Progenitor cell of endocrine pancreas (in vitro differentiated cells): ENCODE data around the gene ITGA8. TPM values are rescaled to one million over a fixed set of nuclear protein-coding genes. Genes with fewer than 3 reads are reported as not detected.

Experiments used
- DNase-seq: peaks from one replicate; pipeline ENCODE4 v3.0.0; 2021; ENCODE audit warnings: low spot score; ENCODE audit not compliant: unreplicated experiment
- H3K27ac Mint-ChIP-seq: 2 replicates; pipeline ENCODE4 v1.8.0; 2021; ENCODE audit warnings: mild to moderate bottlenecking, moderate library complexity, mixed read lengths
- H3K27me3 Mint-ChIP-seq: 2 replicates; pipeline ENCODE4 v1.8.0; 2021; ENCODE audit warnings: mixed read lengths
- H3K36me3 Mint-ChIP-seq: 2 replicates; pipeline ENCODE4 v1.8.0; 2022; ENCODE audit warnings: mixed read lengths; ENCODE audit not compliant: insufficient read depth
- H3K4me1 Mint-ChIP-seq: 2 replicates; pipeline ENCODE4 v1.8.0; 2021; ENCODE audit warnings: low read depth, mixed read lengths
- H3K4me3 Mint-ChIP-seq: 2 replicates; pipeline ENCODE4 v1.8.0; 2021; ENCODE audit warnings: low read depth, mild to moderate bottlenecking, moderate library complexity, mixed read lengths
- H3K9me3 Mint-ChIP-seq: 2 replicates; pipeline ENCODE4 v1.8.0; 2021; ENCODE audit warnings: low read depth, mixed read lengths
- CTCF ChIP-seq: fragments of 200-600 bp; sonication (generic); IDR thresholded peaks from one replicate; pipeline ENCODE4 v1.5.0; 2021; ENCODE audit warnings: antibody characterized with exemption, mild to moderate bottlenecking; ENCODE audit not compliant: unreplicated experiment
- total RNA-seq: library from RNA; stranded (reverse); gene quantifications from 2 replicates; pipeline ENCODE4 v1.2.1, GENCODE V29; 2021

ITGA8 gene
- total RNA-seq, 1 donor from 2014 or later = not detected

GRCh38 chr10:15528859-15529239 lies 190.9 kb downstream of the ITGA8 start:
- Mint-ChIP-seq H3K36me3 (no peaks in the 10 kb centered on the region), H3K9me3 (no peaks in the 10 kb centered on the region), H3K27ac (no peak overlapping the region), H3K27me3 (peaks cover 28% of the 10 kb centered on the region), H3K4me3 (no peak overlapping the region), H3K4me1 (peaks cover 4% of the 10 kb centered on the region)
- no peak for DNase-seq
- no peak for TF ChIP-seq CTCF

GRCh38 chr10:15526754-15527153 lies 193.0 kb downstream of the ITGA8 start:
- Mint-ChIP-seq H3K27me3 (peaks cover 29% of the 10 kb centered on the region), H3K27ac (no peak overlapping the region), H3K36me3 (no peaks in the 10 kb centered on the region), H3K4me3 (no peak overlapping the region), H3K9me3 (no peaks in the 10 kb centered on the region), H3K4me1 (peaks cover 4% of the 10 kb centered on the region)
- TF ChIP-seq CTCF = no peak
- no peak for DNase-seq

- H3K9me3 Mint-ChIP-seq = no peaks in the 10 kb centered on the region
- no peak overlapping the region for H3K4me3 Mint-ChIP-seq
- H3K27me3 Mint-ChIP-seq = peaks cover 10% of the 10 kb centered on the region
- no peaks in the 10 kb centered on the region for H3K4me1 Mint-ChIP-seq
- DNase-seq = no peak
- H3K27ac Mint-ChIP-seq = no peak overlapping the region
- no peaks in the 10 kb centered on the region for H3K36me3 Mint-ChIP-seq
- TF ChIP-seq CTCF = no peak
Observed at GRCh38 chr10:15521328-15521903, 198.3 kb downstream of the ITGA8 start.

DNA sequence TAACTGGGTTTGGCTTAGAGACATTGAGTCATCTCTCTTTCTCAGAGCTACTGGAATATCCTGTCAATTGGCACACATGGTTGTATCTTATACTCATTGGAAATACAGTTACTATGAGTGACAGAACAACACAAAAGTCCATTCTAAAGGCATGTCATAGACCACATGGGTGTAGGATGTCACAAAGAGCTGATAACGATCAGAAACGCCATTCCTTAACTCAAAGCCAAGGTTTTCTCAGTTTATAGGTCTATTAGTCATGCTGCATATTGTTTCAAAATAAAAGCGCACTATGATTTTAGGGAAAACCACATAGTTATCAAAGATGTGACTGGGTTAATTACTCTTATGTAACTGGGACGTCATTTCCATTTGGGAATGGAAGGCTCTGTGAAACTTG lies 201.5 kb downstream of the ITGA8 start:
- no peak for DNase-seq
- Mint-ChIP-seq H3K4me3 (no peak overlapping the region), H3K36me3 (no peaks in the 10 kb centered on the region)

GRCh38 chr10:15516256-15517085 lies 203.3 kb downstream of the ITGA8 start:
- H3K4me1 Mint-ChIP-seq = no peaks in the 10 kb centered on the region
- H3K36me3 Mint-ChIP-seq = no peaks in the 10 kb centered on the region
- H3K27me3 Mint-ChIP-seq = no peaks in the 10 kb centered on the region
- DNase-seq = no peak
- TF ChIP-seq CTCF = no peak
- no peaks in the 10 kb centered on the region for H3K9me3 Mint-ChIP-seq
- no peak overlapping the region for H3K4me3 Mint-ChIP-seq
- no peak overlapping the region for H3K27ac Mint-ChIP-seq

More for the DNA sequence above, 201.5 kb downstream of the ITGA8 start:
- peaks cover 3% of the 10 kb centered on the region for H3K27me3 Mint-ChIP-seq
- no peaks in the 10 kb centered on the region for H3K4me1 Mint-ChIP-seq
- H3K9me3 Mint-ChIP-seq = no peaks in the 10 kb centered on the region
- no peak for TF ChIP-seq CTCF
- no peak overlapping the region for H3K27ac Mint-ChIP-seq
